ENCODE measurements around the gene GALNTL6. TPM values are rescaled to one million over a fixed set of nuclear protein-coding genes. Genes with fewer than 3 reads are reported as not detected.

GALNTL6 gene
- total and polyA plus RNA-seq, 2 of the 4 experiments (the other 2 are of a cell fraction): under 0.01 TPM; not detected in 1

- H4K20me1 ChIP-seq (ENCODE audit: insufficient read depth, low read length): no peaks in the 10 kb centered on the region
- ChIA-PET CTCF (no interaction called here), POLR2A (ENCODE audit: unreplicated experiment) (no interaction called here)
- H2AFZ ChIP-seq (replicated peaks; ENCODE audit: low read length, poor library complexity): no peak overlapping the region
- no peak overlapping the region for H2BK120ac ChIP-seq (ENCODE audit: low read depth, low read length)
- BruUV-seq (replicated peaks): no TSS peak
- no peak overlapping the region for H3K4ac ChIP-seq (ENCODE audit: low read depth, low read length)
- no peak overlapping the region for H3K23ac ChIP-seq (ENCODE audit: low read depth, low read length)
- no peak overlapping the region for H3K14ac ChIP-seq (replicated peaks; ENCODE audit: low read depth, low read length)
- H4K8ac ChIP-seq (ENCODE audit: low read depth in 2 of 2, low read length in 2 of 2): no peak overlapping the region
- no peak overlapping the region for H3K56ac ChIP-seq (ENCODE audit: extremely low read depth, insufficient read depth, low read length)
- no peak overlapping the region for H2BK5ac ChIP-seq (ENCODE audit: low read depth, low read length, poor library complexity, severe bottlenecking)
- no peak overlapping the region for H2AK5ac ChIP-seq (ENCODE audit: low read depth, low read length)
- intact Hi-C loops (cut with micrococcal nuclease) (no loop called here), dilution Hi-C loops (cut with HindIII; ENCODE audit: low sequenced_read_pairs, unreplicated experiment) (no loop called here), in situ Hi-C loops (cut with MboI; ENCODE audit: low sequenced_read_pairs) (no loop called here)
- no peak overlapping the region for H2BK20ac ChIP-seq (ENCODE audit: low read depth, low read length)
- no peaks in the 10 kb centered on the region for H3K79me1 ChIP-seq (ENCODE audit: low read depth in 1 of 2, low read length in 2 of 2)
- no peaks in the 10 kb centered on the region for H3K36me3 ChIP-seq (ENCODE audit: control insufficient read depth, insufficient read depth, low read length)
- no peak overlapping the region for H2AK9ac ChIP-seq (replicated peaks; ENCODE audit: low read depth, low read length, poor library complexity)
- WGBS, 2 experiments (ENCODE audit: extremely low coverage in 2 of 2, insufficient read length in 1 of 2): no CpG with 5 or more reads among the region's 2 CpGs
- no peak overlapping the region for H3K4me3 ChIP-seq (ENCODE audit: insufficient read depth, low read depth, low read length)
- no peaks in the 10 kb centered on the region for H3K9me1 ChIP-seq (ENCODE audit: insufficient read depth, low read length)
- no peak overlapping the region for H4K5ac ChIP-seq (ENCODE audit: low read depth, low read length)
- no peak for TF ChIP-seq NFE2L2 (IDR thresholded peaks at IDR 0.05; ENCODE audit: low read depth, low read length)
- TF ChIP-seq MXI1 (IDR thresholded peaks at IDR 0.05; ENCODE audit: borderline replicate concordance, low read depth, low read length): no peak
- TF ChIP-seq FOS (IDR thresholded peaks at IDR 0.05; ENCODE audit: low read depth, low read length): no peak
- no peak for TF ChIP-seq BHLHE40 (IDR thresholded peaks at IDR 0.05; ENCODE audit: low read depth, low read length)
- no peak for TF ChIP-seq POLR2A (IDR thresholded peaks at IDR 0.05; ENCODE audit: low read depth, low read length)
- TF ChIP-seq RCOR1 (IDR thresholded peaks at IDR 0.05; ENCODE audit: insufficient replicate concordance, low read length): no peak
- no peak for TF ChIP-seq CHD1 (IDR thresholded peaks at IDR 0.05; ENCODE audit: low read depth, low read length)
- TF ChIP-seq USF2 (IDR thresholded peaks at IDR 0.05; ENCODE audit: low read depth, low read length): no peak
- no peak for TF ChIP-seq RFX5 (IDR thresholded peaks at IDR 0.05; ENCODE audit: low read depth, low read length)
- H3K18ac ChIP-seq (ENCODE audit: low read depth, low read length): no peak overlapping the region
- H3K4me1 ChIP-seq (ENCODE audit: control insufficient read depth, insufficient read depth, low read length): no peaks in the 10 kb centered on the region
- H3K9me3 ChIP-seq (ENCODE audit: control insufficient read depth, insufficient read depth, low read length): no peaks in the 10 kb centered on the region
- no peak overlapping the region for H3K4me2 ChIP-seq (ENCODE audit: low read depth, low read length)
- no peak overlapping the region for H2BK15ac ChIP-seq (ENCODE audit: low read depth, low read length)
- no peak for DNase-seq
- H3K27ac ChIP-seq (ENCODE audit: insufficient read depth, low read length): no peak overlapping the region
- ATAC-seq (ENCODE audit: low read depth): no peak
- H3K9ac ChIP-seq (ENCODE audit: low read depth, low read length): no peak overlapping the region
- no peaks in the 10 kb centered on the region for H3K27me3 ChIP-seq (ENCODE audit: control insufficient read depth, insufficient read depth, low read length)
- no peak overlapping the region for H4K91ac ChIP-seq (ENCODE audit: insufficient read depth, low read depth, low read length)
Observed at GRCh38 chr4:172555725-172556124, 742.5 kb downstream of the GALNTL6 start.
